ENCODE results near the gene MLLT3. TPM values are rescaled to one million over a fixed set of nuclear protein-coding genes. Genes with fewer than 3 reads are reported as not detected.

The MLLT3 gene
- total RNA-seq, 1 donor from 2014 or later, result 53.7 TPM

DNA sequence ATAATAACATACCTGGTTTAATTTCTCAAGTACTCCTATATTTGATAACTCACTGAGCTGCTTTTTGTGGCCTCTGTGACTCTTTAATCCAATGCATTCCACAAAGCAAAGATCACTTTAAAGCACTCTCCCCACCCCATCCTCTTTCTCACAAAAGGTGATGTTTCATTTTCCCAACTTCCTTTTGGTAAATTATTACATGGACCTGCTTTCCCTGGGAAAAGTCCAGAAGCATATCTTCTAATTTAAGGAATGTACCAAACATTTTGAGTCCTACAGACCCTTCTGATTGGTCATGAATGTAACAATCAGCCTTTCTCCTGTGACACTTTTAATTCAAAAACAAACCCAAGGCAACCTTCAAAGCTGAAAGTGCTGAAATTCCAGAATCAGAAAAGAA is 71.1 kb downstream of the MLLT3 start:
- H3K36me3 Mint-ChIP-seq (ENCODE audit: low read depth), result no peaks in the 10 kb centered on the region
- peaks cover 29% of the 10 kb centered on the region for H3K4me1 Mint-ChIP-seq
- TF ChIP-seq, protein P1, sequence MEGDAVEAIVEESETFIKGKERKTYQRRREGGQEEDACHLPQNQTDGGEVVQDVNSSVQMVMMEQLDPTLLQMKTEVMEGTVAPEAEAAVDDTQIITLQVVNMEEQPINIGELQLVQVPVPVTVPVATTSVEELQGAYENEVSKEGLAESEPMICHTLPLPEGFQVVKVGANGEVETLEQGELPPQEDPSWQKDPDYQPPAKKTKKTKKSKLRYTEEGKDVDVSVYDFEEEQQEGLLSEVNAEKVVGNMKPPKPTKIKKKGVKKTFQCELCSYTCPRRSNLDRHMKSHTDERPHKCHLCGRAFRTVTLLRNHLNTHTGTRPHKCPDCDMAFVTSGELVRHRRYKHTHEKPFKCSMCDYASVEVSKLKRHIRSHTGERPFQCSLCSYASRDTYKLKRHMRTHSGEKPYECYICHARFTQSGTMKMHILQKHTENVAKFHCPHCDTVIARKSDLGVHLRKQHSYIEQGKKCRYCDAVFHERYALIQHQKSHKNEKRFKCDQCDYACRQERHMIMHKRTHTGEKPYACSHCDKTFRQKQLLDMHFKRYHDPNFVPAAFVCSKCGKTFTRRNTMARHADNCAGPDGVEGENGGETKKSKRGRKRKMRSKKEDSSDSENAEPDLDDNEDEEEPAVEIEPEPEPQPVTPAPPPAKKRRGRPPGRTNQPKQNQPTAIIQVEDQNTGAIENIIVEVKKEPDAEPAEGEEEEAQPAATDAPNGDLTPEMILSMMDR (conservative IDR thresholded peaks at IDR 0.05), result no peak
- no peak overlapping the region for H3K4me3 Mint-ChIP-seq
- no peaks in the 10 kb centered on the region for H3K27me3 Mint-ChIP-seq (ENCODE audit: low read depth)
- no peak for DNase-seq (ENCODE audit: low read depth, low spot score)
- H3K9me3 Mint-ChIP-seq, result no peaks in the 10 kb centered on the region
- no peak overlapping the region for H3K27ac Mint-ChIP-seq (ENCODE audit: unreplicated experiment)

DNA sequence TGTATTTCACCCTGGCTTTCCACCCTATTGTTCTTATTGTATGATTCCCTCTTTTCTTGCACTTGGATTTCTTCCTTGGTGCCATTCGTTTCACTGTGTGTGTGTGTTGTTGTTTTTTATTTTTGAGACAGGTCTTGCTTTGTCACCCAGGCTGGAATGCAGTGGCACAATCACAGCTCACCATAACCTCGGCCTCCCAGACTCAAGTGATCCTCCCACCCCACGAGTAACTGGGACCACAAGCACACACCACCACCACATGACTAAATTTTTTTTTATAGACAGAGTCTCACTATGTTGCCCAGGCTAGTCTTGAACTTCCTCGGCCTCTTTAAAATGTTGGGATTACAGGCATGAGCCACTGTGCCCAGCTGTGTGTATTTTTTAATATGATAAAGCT is 72.0 kb downstream of the MLLT3 start:
- TF ChIP-seq, protein P1 (conservative IDR thresholded peaks at IDR 0.05), result no peak
- H3K4me1 Mint-ChIP-seq, result peaks cover 29% of the 10 kb centered on the region
- H3K27ac Mint-ChIP-seq (ENCODE audit: unreplicated experiment), result no peak overlapping the region
- H3K36me3 Mint-ChIP-seq (ENCODE audit: low read depth), result peaks cover under 1% of the 10 kb centered on the region
- no peak for DNase-seq (ENCODE audit: low read depth, low spot score)
- no peaks in the 10 kb centered on the region for H3K27me3 Mint-ChIP-seq (ENCODE audit: low read depth)
- peaks cover under 1% of the 10 kb centered on the region for H3K9me3 Mint-ChIP-seq
- H3K4me3 Mint-ChIP-seq, result no peak overlapping the region

DNA sequence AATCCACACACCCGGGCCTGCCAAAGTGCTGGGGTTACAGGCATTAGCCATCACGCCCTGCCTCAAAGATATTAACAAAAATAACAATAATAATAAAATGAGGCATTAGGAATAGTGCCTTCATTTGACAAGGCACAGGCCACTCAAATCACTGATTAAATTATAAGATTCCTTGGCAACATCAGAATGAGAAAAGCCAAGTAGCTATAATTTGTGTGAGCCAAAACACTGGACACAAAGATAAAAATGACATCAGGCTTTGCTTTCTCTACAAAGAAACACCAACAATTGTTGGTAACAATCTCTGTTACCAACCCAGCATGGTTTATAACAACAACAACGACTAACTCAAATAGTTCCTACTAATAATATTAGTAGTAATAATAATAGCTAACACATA is 73.2 kb downstream of the MLLT3 start:
- H3K4me1 Mint-ChIP-seq, result peaks cover 29% of the 10 kb centered on the region
- peaks cover 6% of the 10 kb centered on the region for H3K36me3 Mint-ChIP-seq (ENCODE audit: low read depth)
- H3K4me3 Mint-ChIP-seq, result no peak overlapping the region
- TF ChIP-seq, protein P1 (conservative IDR thresholded peaks at IDR 0.05), result no peak
- H3K27me3 Mint-ChIP-seq (ENCODE audit: low read depth), result no peaks in the 10 kb centered on the region
- peaks cover 3% of the 10 kb centered on the region for H3K9me3 Mint-ChIP-seq
- DNase-seq (ENCODE audit: low read depth, low spot score), result no peak
- no peak overlapping the region for H3K27ac Mint-ChIP-seq (ENCODE audit: unreplicated experiment)

DNA sequence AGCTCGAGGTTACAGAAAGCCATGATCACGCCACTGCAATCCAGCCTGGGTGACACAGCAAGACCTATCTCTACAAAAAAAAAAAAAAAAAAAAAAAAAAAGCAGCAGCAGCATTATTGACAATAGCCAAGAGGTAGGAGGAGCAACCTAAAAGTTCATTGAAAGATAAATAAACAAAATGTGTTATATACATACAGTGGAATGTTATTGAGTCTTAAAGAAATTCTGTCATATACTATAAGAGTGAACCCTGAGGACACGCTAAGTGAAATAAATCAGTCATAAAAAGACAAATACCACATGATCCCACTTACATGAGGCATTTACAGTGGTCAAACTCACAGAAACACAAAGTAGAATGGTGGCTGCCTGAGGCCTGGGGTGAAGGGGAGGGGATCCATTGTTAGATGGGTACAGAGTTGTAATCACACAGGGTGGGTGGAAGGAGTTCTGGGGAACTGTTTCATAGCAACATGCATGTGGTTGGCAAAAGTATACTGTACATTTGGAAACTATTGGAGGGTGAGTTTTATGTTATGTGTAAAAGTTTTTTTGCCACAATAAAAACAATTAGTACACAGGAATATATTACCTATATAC is 77.2 kb downstream of the MLLT3 start:
- no peaks in the 10 kb centered on the region for H3K27me3 Mint-ChIP-seq (ENCODE audit: low read depth)
- peaks cover 31% of the 10 kb centered on the region for H3K36me3 Mint-ChIP-seq (ENCODE audit: low read depth)
- peaks cover 16% of the 10 kb centered on the region for H3K9me3 Mint-ChIP-seq
- peaks cover 3% of the 10 kb centered on the region for H3K4me1 Mint-ChIP-seq
- H3K27ac Mint-ChIP-seq (ENCODE audit: unreplicated experiment), result no peak overlapping the region
- TF ChIP-seq, protein P1 (conservative IDR thresholded peaks at IDR 0.05), result no peak
- no peak overlapping the region for H3K4me3 Mint-ChIP-seq
- no peak for DNase-seq (ENCODE audit: low read depth, low spot score)

DNA sequence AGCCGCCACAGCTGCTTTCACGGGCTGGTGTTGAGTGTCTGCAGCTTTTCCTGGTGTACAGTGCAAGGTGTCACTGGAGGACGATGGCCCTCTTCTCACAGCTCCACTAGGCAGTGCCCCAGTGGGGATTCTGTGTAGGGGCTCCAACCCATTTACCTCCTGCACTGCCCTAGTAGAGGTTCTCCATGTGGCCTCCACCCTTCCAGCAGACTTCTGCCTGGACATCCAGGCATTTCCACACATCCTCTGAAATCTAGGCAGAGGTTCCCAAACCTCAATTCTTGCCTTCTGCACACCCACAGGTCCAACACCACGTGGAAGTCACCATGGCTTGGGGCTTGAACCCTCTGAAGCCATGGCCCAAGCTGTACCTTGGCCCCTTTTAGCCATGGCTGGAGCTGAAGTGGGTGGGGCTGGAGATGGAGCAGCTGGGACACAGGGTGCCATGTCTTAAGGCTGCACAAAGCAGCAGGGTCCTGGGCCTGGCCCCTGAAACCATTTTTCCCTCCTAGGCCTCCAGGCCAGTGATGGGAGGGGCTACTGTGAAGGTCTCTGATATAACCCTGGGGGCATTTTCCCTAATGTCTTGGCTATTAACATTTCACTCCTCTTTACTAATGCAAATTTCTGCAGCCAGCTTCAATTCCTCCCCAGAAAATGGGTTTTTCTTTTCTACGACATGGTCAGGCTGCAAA is 82.0 kb downstream of the MLLT3 start:
- Mint-ChIP-seq H3K27me3 (ENCODE audit: low read depth) (no peaks in the 10 kb centered on the region), H3K36me3 (ENCODE audit: low read depth) (peaks cover 42% of the 10 kb centered on the region), H3K9me3 (peaks cover 23% of the 10 kb centered on the region), H3K27ac (ENCODE audit: unreplicated experiment) (no peak overlapping the region), H3K4me1 (peaks cover 3% of the 10 kb centered on the region), H3K4me3 (peak overlapping the region; percentile 24)
- DNase-seq (ENCODE audit: low read depth, low spot score), result no peak
- TF ChIP-seq, protein P1 (conservative IDR thresholded peaks at IDR 0.05), result no peak

Data from neural crest cell (in vitro differentiated cells).